CD4-positive, alpha-beta T cell (primary cell): Measurements from ENCODE around the gene WNT16. TPM values are rescaled to one million over a fixed set of nuclear protein-coding genes. Genes with fewer than 3 reads are reported as not detected.
A peak's percentile ranks its signal among the peaks of the same experiment; 100 is the strongest.

Source experiments
- ATAC-seq: fragments of 200-7000 bp; cut with Tn5 transposase; one replicate; pipeline ENCODE4 v1.10.0; 2022; ENCODE audit warnings: mild to moderate bottlenecking; ENCODE audit not compliant: poor library complexity
- CTCF ChIA-PET: fragments of 350-600 bp; sonication (Branson Sonifier 250); formaldehyde crosslinking; loops from one replicate; lab custom pipeline; 2021; ENCODE audit warnings: antibody characterized with exemption, inconsistent platforms; lab: Charles Lee
- POLR2A ChIA-PET: fragments of 350-600 bp; sonication (Branson Sonifier 250); formaldehyde crosslinking; loops from one replicate; lab custom pipeline; 2021; ENCODE audit warnings: antibody characterized with exemption, inconsistent platforms; lab: Charles Lee
- DNase-seq, 14 experiments: peaks; one replicate each; pipeline ENCODE4 v3.0.0-alpha.2; 2013 to 2020; ENCODE audit warnings: mixed read lengths in 2 of 14
- H3K27ac ChIP-seq, 2 donors: one replicate each; pipeline versions ENCODE4 v1.5.1 to v1.7.0; 2013; ENCODE audit warnings: low read length in 2 of 2, low read depth in 1 of 2, mild to moderate bottlenecking in 1 of 2
- H3K27me3 ChIP-seq, 2 experiments: 1 replicate in 1 of 2; 2 replicates in 1 of 2; pipeline versions ENCODE4 v1.6.1 to v1.7.0; 2013; ENCODE audit warnings: low read length in 2 of 2, control low read depth in 1 of 2, mild to moderate bottlenecking in 1 of 2, moderate library complexity in 1 of 2; ENCODE audit not compliant: insufficient read depth in 2 of 2, control insufficient read depth in 1 of 2
- H3K36me3 ChIP-seq: one replicate; pipeline ENCODE4 v1.6.1; 2013; ENCODE audit warnings: low read length, control low read depth; ENCODE audit not compliant: insufficient read depth
- H3K4me1 ChIP-seq: one replicate; pipeline ENCODE4 v1.6.1; 2013; ENCODE audit warnings: low read length, control low read depth; ENCODE audit not compliant: insufficient read depth
- H3K4me3 ChIP-seq: one replicate; pipeline ENCODE4 v1.5.1; 2013; ENCODE audit warnings: mild to moderate bottlenecking, low read length, moderate library complexity
- H3K9me3 ChIP-seq, 2 experiments: 1 replicate in 1 of 2; 2 replicates in 1 of 2; pipeline versions ENCODE4 v1.6.1 to v1.7.0; 2013; ENCODE audit warnings: low read length in 2 of 2, mild to moderate bottlenecking in 2 of 2, control low read depth in 1 of 2, moderate library complexity in 1 of 2; ENCODE audit not compliant: control insufficient read depth in 1 of 2, insufficient read depth in 1 of 2
- H3K27ac Mint-ChIP-seq: one replicate; pipeline ENCODE4 v1.8.0; 2020; ENCODE audit warnings: mixed read lengths
- H3K27me3 Mint-ChIP-seq: one replicate; pipeline ENCODE4 v1.8.0; 2021; ENCODE audit warnings: mixed read lengths
- H3K36me3 Mint-ChIP-seq: one replicate; pipeline ENCODE4 v1.8.0; 2021; ENCODE audit warnings: low read depth, mixed read lengths
- H3K4me1 Mint-ChIP-seq: one replicate; pipeline ENCODE4 v1.8.0; 2021; ENCODE audit warnings: low read depth, mixed read lengths
- H3K4me3 Mint-ChIP-seq: one replicate; pipeline ENCODE4 v1.8.0; 2020; ENCODE audit warnings: mild to moderate bottlenecking, mixed read lengths
- H3K9me3 Mint-ChIP-seq: one replicate; pipeline ENCODE4 v1.8.0; 2020; ENCODE audit warnings: mixed read lengths
- intact Hi-C, 2 experiments: fragments of 100-400 bp; cut with DNase I in 1 of 2; cut with micrococcal nuclease in 1 of 2; formaldehyde crosslinking; loops; one replicate each; pipeline versions ENCODE4 v1.15.1 to v1.9.0; 2023 to 2025; cut with DNase I, micrococcal nuclease
- total RNA-seq, 174 experiments: library from RNA in 2 of 174; stranded (reverse) in 2 of 174; gene quantifications; one replicate each; pipeline ENCODE4 v1.2.3 and lab custom pipeline; 2021 to 2026
- TF ChIP-seq, protein P1 (sequence below): fragments of 200-600 bp; IDR thresholded peaks from one replicate; pipeline ENCODE4 v1.8.0; 2022; ENCODE audit warnings: antibody characterized with exemption, mild to moderate bottlenecking

WNT16 gene
- total RNA-seq, 2 experiments from 2014 or later: not detected

DNA sequence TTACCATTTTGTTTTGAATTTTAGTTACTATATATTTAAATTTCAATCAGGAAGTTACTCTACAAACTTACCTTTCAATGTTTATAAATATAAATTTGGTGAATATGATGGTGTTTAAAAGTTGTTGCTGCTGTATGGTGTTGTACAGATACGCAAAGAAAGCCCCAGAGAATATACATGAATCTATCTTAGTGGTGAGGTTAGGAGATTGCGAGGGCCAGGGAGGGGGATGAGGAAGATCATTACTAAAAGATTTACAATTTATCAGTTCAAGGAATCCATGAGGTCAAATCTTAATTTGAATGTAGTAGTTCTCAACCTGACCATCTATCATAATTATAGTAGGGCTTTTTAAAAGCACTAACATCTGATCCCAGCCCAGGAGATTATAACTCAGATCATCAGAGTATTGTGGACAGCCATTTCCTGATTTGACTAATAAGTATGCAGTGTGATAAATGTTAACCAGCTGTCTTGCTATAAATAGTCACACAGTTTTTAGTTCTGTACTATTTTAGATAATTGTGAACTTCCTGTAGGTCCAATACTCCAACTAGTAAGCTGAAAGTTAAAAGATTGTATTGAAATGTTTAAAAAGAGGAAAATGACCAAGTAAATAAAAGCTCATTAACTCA is 43.7 kb downstream of the WNT16 start:
- no peak overlapping the region for H3K4me3 Mint-ChIP-seq

GRCh38 chr7:121373177-121373576 is 44.4 kb downstream of the WNT16 start:
- TF ChIP-seq, protein P1, sequence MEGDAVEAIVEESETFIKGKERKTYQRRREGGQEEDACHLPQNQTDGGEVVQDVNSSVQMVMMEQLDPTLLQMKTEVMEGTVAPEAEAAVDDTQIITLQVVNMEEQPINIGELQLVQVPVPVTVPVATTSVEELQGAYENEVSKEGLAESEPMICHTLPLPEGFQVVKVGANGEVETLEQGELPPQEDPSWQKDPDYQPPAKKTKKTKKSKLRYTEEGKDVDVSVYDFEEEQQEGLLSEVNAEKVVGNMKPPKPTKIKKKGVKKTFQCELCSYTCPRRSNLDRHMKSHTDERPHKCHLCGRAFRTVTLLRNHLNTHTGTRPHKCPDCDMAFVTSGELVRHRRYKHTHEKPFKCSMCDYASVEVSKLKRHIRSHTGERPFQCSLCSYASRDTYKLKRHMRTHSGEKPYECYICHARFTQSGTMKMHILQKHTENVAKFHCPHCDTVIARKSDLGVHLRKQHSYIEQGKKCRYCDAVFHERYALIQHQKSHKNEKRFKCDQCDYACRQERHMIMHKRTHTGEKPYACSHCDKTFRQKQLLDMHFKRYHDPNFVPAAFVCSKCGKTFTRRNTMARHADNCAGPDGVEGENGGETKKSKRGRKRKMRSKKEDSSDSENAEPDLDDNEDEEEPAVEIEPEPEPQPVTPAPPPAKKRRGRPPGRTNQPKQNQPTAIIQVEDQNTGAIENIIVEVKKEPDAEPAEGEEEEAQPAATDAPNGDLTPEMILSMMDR: no peak
- ChIA-PET CTCF (interaction anchor here (1.6 kb wide), 1 partner anchor 23 kb away, joined by 10 read pairs; the partner anchor contains the start of gene FAM3C), POLR2A (interaction anchor here (0.9 to 1.3 kb wide), 2 partner anchors 18 to 23 kb away, joined by 3 to 4 read pairs; partner anchors contain the start of gene FAM3C)
- ATAC-seq (no peak), DNase-seq (no peak)
- intact Hi-C loops: no loop called here
- Mint-ChIP-seq H3K27me3 (no peaks in the 10 kb centered on the region), H3K4me1 (peaks cover 7% of the 10 kb centered on the region), H3K4me3 (no peak overlapping the region), H3K9me3 (no peaks in the 10 kb centered on the region), H3K36me3 (peaks cover 52% of the 10 kb centered on the region), H3K27ac (no peak overlapping the region)
- Histone ChIP-seq H3K36me3 (peaks cover 29% of the 10 kb centered on the region), H3K4me3 (no peak overlapping the region), H3K27me3 (no peaks in the 10 kb centered on the region), H3K9me3 (no peaks in the 10 kb centered on the region), H3K4me1 (no peaks in the 10 kb centered on the region), H3K27ac (no peak overlapping the region)

More for the DNA sequence above, 43.7 kb downstream of the WNT16 start:
- Histone ChIP-seq H3K4me1 (no peaks in the 10 kb centered on the region), H3K27me3 (no peaks in the 10 kb centered on the region), H3K9me3 (no peaks in the 10 kb centered on the region), H3K27ac (no peak overlapping the region), H3K4me3 (no peak overlapping the region), H3K36me3 (peaks cover 27% of the 10 kb centered on the region)
- Mint-ChIP-seq H3K36me3 (peaks cover 45% of the 10 kb centered on the region), H3K4me1 (peaks cover 7% of the 10 kb centered on the region), H3K9me3 (no peaks in the 10 kb centered on the region), H3K27me3 (no peaks in the 10 kb centered on the region), H3K27ac (peak overlapping the region; percentile 25)
- ATAC-seq (no peak), DNase-seq (peak in 1 of 14 experiments; percentile 43)
- POLR2A ChIA-PET: interaction anchor here (0.9 to 1.3 kb wide), 2 partner anchors 19 to 24 kb away, joined by 3 to 4 read pairs; partner anchors contain the start of gene FAM3C
- intact Hi-C loops: no loop called here
- TF ChIP-seq, protein P1: no peak
- CTCF ChIA-PET: interaction anchor here (1.6 kb wide), 1 partner anchor 24 kb away, joined by 10 read pairs; the partner anchor contains the start of gene FAM3C

- peaks cover 63% of the 10 kb centered on the region for H3K36me3 Mint-ChIP-seq
- ChIA-PET CTCF (no interaction called here), POLR2A (no interaction called here)
- peaks cover 7% of the 10 kb centered on the region for H3K4me1 Mint-ChIP-seq
- DNase-seq: no peak
- Histone ChIP-seq H3K27me3 (no peaks in the 10 kb centered on the region), H3K27ac (no peak overlapping the region), H3K9me3 (no peaks in the 10 kb centered on the region), H3K4me1 (no peaks in the 10 kb centered on the region), H3K4me3 (no peak overlapping the region), H3K36me3 (peaks cover 29% of the 10 kb centered on the region)
- TF ChIP-seq, protein P1: no peak
- intact Hi-C loops: no loop called here
- no peaks in the 10 kb centered on the region for H3K27me3 Mint-ChIP-seq
- no peak for ATAC-seq
- no peak overlapping the region for H3K27ac Mint-ChIP-seq
- no peak overlapping the region for H3K4me3 Mint-ChIP-seq
- no peaks in the 10 kb centered on the region for H3K9me3 Mint-ChIP-seq
Measured at GRCh38 chr7:121376979-121377378, 48.2 kb downstream of the WNT16 start.
